GM23338 (cell line): ENCODE measurements around the gene SH2D4B. TPM values are rescaled to one million over a fixed set of nuclear protein-coding genes. Genes with fewer than 3 reads are reported as not detected.
A peak's percentile ranks its signal among the peaks of the same experiment; 100 is the strongest.

Experiments
- ATAC-seq: fragments of 200-7000 bp; cut with Tn5 transposase; 3 replicates; pipeline ENCODE4 v1.9.1; 2020
- DNase-seq: peaks from one replicate; pipeline ENCODE4 v3.0.0-alpha.2; 2015; ENCODE audit warnings: low spot score
- H2AFZ ChIP-seq: fragments of 200-600 bp; sonication (generic); 2 replicates; pipeline ENCODE4 v1.8.0; 2016; ENCODE audit warnings: antibody characterized with exemption, mild to moderate bottlenecking, moderate library complexity
- H3F3A ChIP-seq: fragments of 200-600 bp; sonication (generic); replicated peaks from 2 replicates; pipeline ENCODE4 v1.8.0; 2017; ENCODE audit warnings: antibody characterized with exemption, mixed run types, low read depth
- H3K27ac ChIP-seq: fragments of 200-600 bp; sonication (generic); 2 replicates; pipeline ENCODE4 v1.6.1; 2016; ENCODE audit warnings: low read depth
- H3K27me3 ChIP-seq: fragments of 200-600 bp; sonication (generic); 2 replicates; pipeline ENCODE4 v1.8.0; 2016; ENCODE audit warnings: mild to moderate bottlenecking, mixed run types, moderate library complexity; ENCODE audit not compliant: insufficient read depth
- H3K36me3 ChIP-seq: fragments of 200-600 bp; sonication (generic); 2 replicates; pipeline ENCODE4 v1.8.0; 2016; ENCODE audit warnings: mild to moderate bottlenecking; ENCODE audit not compliant: insufficient read depth
- H3K4me1 ChIP-seq: fragments of 200-600 bp; sonication (generic); 2 replicates; pipeline ENCODE4 v1.8.0; 2016; ENCODE audit warnings: mild to moderate bottlenecking, moderate library complexity; ENCODE audit not compliant: insufficient read depth
- H3K4me2 ChIP-seq: fragments of 200-600 bp; sonication (generic); 2 replicates; pipeline ENCODE4 v1.7.1; 2017; ENCODE audit warnings: mixed run types
- H3K4me3 ChIP-seq: fragments of 200-600 bp; sonication (generic); 2 replicates; pipeline ENCODE4 v1.6.1; 2016; ENCODE audit warnings: mixed run types
- H3K79me2 ChIP-seq: fragments of 200-600 bp; sonication (generic); replicated peaks from 2 replicates; pipeline ENCODE4 v1.8.0; 2017; ENCODE audit warnings: mild to moderate bottlenecking; ENCODE audit not compliant: insufficient read depth
- H3K9me2 ChIP-seq: fragments of 200-600 bp; sonication (generic); 2 replicates; pipeline ENCODE4 v1.8.0; 2017; ENCODE audit not compliant: insufficient read depth
- H4K20me1 ChIP-seq: fragments of 200-600 bp; sonication (generic); replicated peaks from 2 replicates; pipeline ENCODE4 v1.8.0; 2017; ENCODE audit warnings: mild to moderate bottlenecking; ENCODE audit not compliant: insufficient read depth
- H3K27ac Mint-ChIP-seq: 2 replicates; pipeline ENCODE4 v1.8.0; 2020; ENCODE audit warnings: inconsistent platforms, mild to moderate bottlenecking, moderate library complexity, mixed read lengths
- H3K27me3 Mint-ChIP-seq: 3 replicates; pipeline ENCODE4 v1.8.0; 2022; ENCODE audit warnings: low read depth, mild to moderate bottlenecking, moderate library complexity, mixed read lengths, inconsistent platforms; ENCODE audit not compliant: insufficient read depth, poor library complexity
- H3K36me3 Mint-ChIP-seq: 3 replicates; pipeline ENCODE4 v1.8.0; 2021; ENCODE audit warnings: low read depth, mild to moderate bottlenecking, inconsistent platforms, moderate library complexity, mixed read lengths
- H3K4me1 Mint-ChIP-seq: 3 replicates; pipeline ENCODE4 v1.8.0; 2020; ENCODE audit warnings: mild to moderate bottlenecking, inconsistent platforms, mixed read lengths
- H3K4me3 Mint-ChIP-seq: 3 replicates; pipeline ENCODE4 v1.8.0; 2021; ENCODE audit warnings: moderate library complexity, mild to moderate bottlenecking, inconsistent platforms, mixed read lengths
- H3K9me3 Mint-ChIP-seq: 3 replicates; pipeline ENCODE4 v1.8.0; 2020; ENCODE audit warnings: moderate library complexity, mild to moderate bottlenecking, inconsistent platforms, mixed read lengths
- CREB1 ChIP-seq: fragments of 250-450 bp; sonication (Bioruptor Pico); IDR thresholded peaks from 2 replicates; pipeline ENCODE4 v1.5.0; 2020; ENCODE audit warnings: low read depth, mild to moderate bottlenecking, moderate library complexity
- CTCF ChIP-seq, 2 experiments: fragments of 200-600 bp in 1 of 2; sonication (generic) in 1 of 2; conservative IDR thresholded peaks; 2 replicates each; pipeline versions ENCODE4 v1.5.1 to v1.6.1; 2016 to 2017; ENCODE audit warnings: antibody characterized with exemption in 2 of 2, low read depth in 2 of 2, mild to moderate bottlenecking in 2 of 2, moderate library complexity in 1 of 2
- EZH2phosphoT487 ChIP-seq: fragments of 200-600 bp; sonication (generic); IDR thresholded peaks from one replicate; pipeline ENCODE4 v1.8.1; 2018; ENCODE audit warnings: antibody characterized with exemption; ENCODE audit not compliant: unreplicated experiment
- JUNB ChIP-seq: IDR thresholded peaks from one replicate; pipeline ENCODE4 v1.6.1; 2016; ENCODE audit warnings: antibody characterized with exemption; ENCODE audit not compliant: unreplicated experiment
- POLR2AphosphoS5 ChIP-seq: IDR thresholded peaks from 2 replicates; pipeline ENCODE4 v1.6.1; 2016; ENCODE audit warnings: antibody characterized with exemption, low read depth
- STAT1 ChIP-seq: IDR thresholded peaks from one replicate; pipeline ENCODE4 v1.6.1; 2016; ENCODE audit warnings: antibody characterized with exemption; ENCODE audit not compliant: unreplicated experiment
- ZNF114 ChIP-seq: fragments of 250-450 bp; sonication (Bioruptor Pico); IDR thresholded peaks from 2 replicates; pipeline ENCODE4 v1.5.0; 2020; ENCODE audit warnings: mild to moderate bottlenecking, moderate library complexity
- ZNF331 ChIP-seq: fragments of 250-450 bp; sonication (Bioruptor Pico); IDR thresholded peaks from 2 replicates; pipeline ENCODE4 v1.5.0; 2020; ENCODE audit warnings: low read depth, mild to moderate bottlenecking, moderate library complexity
- polyA plus RNA-seq: library from polyadenylated mRNA; unstranded; fragments of >200 nt; fragmentation: Nextera tagmentation; extraction: Ambion mirVana; gene quantifications from 2 replicates; pipeline ENCODE4 v1.2.1, GENCODE V29; 2016
- total RNA-seq: library from RNA; depleted of rRNA; stranded (reverse); fragments of >200 nt; shearing (Covaris generic); gene quantifications from 2 replicates; pipeline ENCODE4 v1.2.3, GENCODE V29; 2014
- TF ChIP-seq, protein P1 (sequence below): IDR thresholded peaks from 2 replicates; pipeline ENCODE4 v1.6.1; 2016; ENCODE audit warnings: antibody characterized with exemption
- TF ChIP-seq, protein P2 (sequence below): fragments of 250-450 bp; sonication (Bioruptor Pico); IDR thresholded peaks from 2 replicates; pipeline ENCODE4 v1.5.0; 2020; ENCODE audit warnings: mild to moderate bottlenecking, moderate library complexity

SH2D4B gene
- total and polyA plus RNA-seq, 2 experiments from 2014 or later, result 0.08 TPM; not detected in 1

DNA sequence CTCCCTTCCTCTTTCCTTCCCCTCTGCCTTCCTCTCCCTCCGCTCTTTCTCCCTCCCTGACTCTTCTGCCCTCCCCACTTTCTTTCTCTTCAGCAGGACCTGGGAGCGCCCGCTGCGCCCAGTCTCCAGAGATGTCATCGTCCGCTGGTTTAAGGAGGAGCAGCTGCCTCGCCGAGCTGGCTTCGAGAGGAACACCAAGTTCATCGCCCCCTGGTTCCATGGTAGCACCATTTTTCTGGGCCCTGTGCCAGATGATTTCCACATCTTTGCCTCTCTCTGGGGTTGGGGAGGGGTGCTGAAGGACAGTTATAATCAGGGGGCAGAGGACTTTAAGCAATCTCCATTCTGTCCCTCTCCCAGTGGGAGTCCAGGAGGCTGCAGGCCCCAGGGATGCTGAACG is 71.6 kb downstream of the SH2D4B start:
- Mint-ChIP-seq H3K9me3 (no peaks in the 10 kb centered on the region; the same call in 2 of the 3 replicates), H3K4me3 (no peak overlapping the region), H3K36me3 (no peaks in the 10 kb centered on the region), H3K4me1 (no peaks in the 10 kb centered on the region; the same call in 2 of the 3 replicates), H3K27ac (no peak overlapping the region), H3K27me3 (peaks cover 3% of the 10 kb centered on the region)
- H3K4me1 ChIP-seq, result no peaks in the 10 kb centered on the region
- 0 out of 2 replicates have a peak, but pooled peaks cover 3% of the 10 kb centered on the region for H3K9me2 ChIP-seq
- H4K20me1 ChIP-seq, result no peaks in the 10 kb centered on the region
- no peak for DNase-seq
- no peak overlapping the region for H3K27ac ChIP-seq
- 0 out of 2 replicates have a peak overlapping the region, but pooled peaks have one; percentile 56 for H2AFZ ChIP-seq
- TF ChIP-seq CTCF (conservative IDR thresholded peaks at IDR 0.05; ENCODE audit: low read depth in 2 of 2) (no peak), JUNB (no peak), STAT1 (no peak)
- TF ChIP-seq, protein P1, sequence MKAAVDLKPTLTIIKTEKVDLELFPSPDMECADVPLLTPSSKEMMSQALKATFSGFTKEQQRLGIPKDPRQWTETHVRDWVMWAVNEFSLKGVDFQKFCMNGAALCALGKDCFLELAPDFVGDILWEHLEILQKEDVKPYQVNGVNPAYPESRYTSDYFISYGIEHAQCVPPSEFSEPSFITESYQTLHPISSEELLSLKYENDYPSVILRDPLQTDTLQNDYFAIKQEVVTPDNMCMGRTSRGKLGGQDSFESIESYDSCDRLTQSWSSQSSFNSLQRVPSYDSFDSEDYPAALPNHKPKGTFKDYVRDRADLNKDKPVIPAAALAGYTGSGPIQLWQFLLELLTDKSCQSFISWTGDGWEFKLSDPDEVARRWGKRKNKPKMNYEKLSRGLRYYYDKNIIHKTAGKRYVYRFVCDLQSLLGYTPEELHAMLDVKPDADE, result no peak
- H3K4me2 ChIP-seq, result no peak overlapping the region
- H3K36me3 ChIP-seq, result no peaks in the 10 kb centered on the region
- ATAC-seq, result no peak
- no peaks in the 10 kb centered on the region for H3F3A ChIP-seq
- H3K4me3 ChIP-seq, result no peak overlapping the region
- H3K27me3 ChIP-seq, result no peaks in the 10 kb centered on the region
- no peaks in the 10 kb centered on the region for H3K79me2 ChIP-seq

DNA sequence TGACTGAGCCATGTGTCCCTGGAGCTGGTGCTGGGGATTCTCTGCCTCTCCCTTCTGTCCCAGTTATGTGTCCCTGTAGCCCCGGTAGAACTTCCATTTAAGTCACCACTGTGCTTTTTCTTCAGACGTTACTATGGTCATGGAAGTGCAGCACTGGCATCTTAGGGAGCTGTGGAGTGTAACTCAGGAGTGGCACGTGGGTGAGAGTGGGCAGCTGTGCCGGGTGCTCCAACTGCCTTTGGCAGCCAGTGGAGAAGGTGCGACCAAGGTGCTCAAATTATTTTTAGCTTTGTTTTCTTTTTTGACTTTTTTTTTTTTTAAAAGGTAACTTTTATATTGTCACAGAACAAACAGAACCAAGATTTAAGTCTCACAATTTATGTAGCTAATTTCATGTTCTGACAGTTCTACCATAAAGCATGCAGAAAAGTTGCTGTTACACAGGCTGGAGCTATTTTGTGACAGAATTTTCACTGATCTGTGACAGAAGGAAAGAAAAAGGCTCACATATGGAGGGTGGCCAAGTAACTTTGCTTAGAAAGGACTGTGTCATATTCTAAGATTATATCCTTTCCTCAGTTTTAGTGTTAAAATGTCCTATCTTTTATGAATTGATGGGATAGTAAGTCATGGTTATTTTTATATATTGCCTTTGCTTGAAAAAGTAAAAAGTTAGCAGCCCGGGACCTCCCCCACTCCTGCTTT is 73.9 kb downstream of the SH2D4B start:
- no peaks in the 10 kb centered on the region for H3K79me2 ChIP-seq
- no peak for ATAC-seq
- TF ChIP-seq ZNF114, result no peak
- no peak for TF ChIP-seq EZH2phosphoT487
- no peak for TF ChIP-seq POLR2AphosphoS5
- TF ChIP-seq, protein P2, sequence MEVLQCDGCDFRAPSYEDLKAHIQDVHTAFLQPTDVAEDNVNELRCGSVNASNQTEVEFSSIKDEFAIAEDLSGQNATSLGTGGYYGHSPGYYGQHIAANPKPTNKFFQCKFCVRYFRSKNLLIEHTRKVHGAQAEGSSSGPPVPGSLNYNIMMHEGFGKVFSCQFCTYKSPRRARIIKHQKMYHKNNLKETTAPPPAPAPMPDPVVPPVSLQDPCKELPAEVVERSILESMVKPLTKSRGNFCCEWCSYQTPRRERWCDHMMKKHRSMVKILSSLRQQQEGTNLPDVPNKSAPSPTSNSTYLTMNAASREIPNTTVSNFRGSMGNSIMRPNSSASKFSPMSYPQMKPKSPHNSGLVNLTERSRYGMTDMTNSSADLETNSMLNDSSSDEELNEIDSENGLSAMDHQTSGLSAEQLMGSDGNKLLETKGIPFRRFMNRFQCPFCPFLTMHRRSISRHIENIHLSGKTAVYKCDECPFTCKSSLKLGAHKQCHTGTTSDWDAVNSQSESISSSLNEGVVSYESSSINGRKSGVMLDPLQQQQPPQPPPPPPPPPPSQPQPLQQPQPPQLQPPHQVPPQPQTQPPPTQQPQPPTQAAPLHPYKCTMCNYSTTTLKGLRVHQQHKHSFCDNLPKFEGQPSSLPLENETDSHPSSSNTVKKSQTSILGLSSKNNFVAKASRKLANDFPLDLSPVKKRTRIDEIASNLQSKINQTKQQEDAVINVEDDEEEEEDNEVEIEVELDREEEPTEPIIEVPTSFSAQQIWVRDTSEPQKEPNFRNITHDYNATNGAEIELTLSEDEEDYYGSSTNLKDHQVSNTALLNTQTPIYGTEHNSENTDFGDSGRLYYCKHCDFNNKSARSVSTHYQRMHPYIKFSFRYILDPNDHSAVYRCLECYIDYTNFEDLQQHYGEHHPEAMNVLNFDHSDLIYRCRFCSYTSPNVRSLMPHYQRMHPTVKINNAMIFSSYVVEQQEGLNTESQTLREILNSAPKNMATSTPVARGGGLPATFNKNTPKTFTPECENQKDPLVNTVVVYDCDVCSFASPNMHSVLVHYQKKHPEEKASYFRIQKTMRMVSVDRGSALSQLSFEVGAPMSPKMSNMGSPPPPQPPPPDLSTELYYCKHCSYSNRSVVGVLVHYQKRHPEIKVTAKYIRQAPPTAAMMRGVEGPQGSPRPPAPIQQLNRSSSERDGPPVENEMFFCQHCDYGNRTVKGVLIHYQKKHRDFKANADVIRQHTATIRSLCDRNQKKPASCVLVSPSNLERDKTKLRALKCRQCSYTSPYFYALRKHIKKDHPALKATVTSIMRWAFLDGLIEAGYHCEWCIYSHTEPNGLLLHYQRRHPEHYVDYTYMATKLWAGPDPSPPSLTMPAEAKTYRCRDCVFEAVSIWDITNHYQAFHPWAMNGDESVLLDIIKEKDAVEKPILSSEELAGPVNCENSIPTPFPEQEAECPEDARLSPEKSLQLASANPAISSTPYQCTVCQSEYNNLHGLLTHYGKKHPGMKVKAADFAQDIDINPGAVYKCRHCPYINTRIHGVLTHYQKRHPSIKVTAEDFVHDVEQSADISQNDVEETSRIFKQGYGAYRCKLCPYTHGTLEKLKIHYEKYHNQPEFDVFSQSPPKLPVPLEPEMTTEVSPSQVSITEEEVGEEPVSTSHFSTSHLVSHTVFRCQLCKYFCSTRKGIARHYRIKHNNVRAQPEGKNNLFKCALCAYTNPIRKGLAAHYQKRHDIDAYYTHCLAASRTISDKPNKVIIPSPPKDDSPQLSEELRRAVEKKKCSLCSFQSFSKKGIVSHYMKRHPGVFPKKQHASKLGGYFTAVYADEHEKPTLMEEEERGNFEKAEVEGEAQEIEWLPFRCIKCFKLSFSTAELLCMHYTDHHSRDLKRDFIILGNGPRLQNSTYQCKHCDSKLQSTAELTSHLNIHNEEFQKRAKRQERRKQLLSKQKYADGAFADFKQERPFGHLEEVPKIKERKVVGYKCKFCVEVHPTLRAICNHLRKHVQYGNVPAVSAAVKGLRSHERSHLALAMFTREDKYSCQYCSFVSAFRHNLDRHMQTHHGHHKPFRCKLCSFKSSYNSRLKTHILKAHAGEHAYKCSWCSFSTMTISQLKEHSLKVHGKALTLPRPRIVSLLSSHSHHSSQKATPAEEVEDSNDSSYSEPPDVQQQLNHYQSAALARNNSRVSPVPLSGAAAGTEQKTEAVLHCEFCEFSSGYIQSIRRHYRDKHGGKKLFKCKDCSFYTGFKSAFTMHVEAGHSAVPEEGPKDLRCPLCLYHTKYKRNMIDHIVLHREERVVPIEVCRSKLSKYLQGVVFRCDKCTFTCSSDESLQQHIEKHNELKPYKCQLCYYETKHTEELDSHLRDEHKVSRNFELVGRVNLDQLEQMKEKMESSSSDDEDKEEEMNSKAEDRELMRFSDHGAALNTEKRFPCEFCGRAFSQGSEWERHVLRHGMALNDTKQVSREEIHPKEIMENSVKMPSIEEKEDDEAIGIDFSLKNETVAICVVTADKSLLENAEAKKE (CRISPR knock-in tag), result no peak
- no peak for TF ChIP-seq CREB1 (CRISPR knock-in tag)
- no peak for TF ChIP-seq ZNF331 (CRISPR knock-in tag)

More for the DNA sequence above, 73.9 kb downstream of the SH2D4B start:
- H3K9me2 ChIP-seq, result 0 out of 2 replicates have a peak, but pooled peaks cover 3% of the 10 kb centered on the region
- Mint-ChIP-seq H3K4me3 (no peak overlapping the region), H3K9me3 (no peaks in the 10 kb centered on the region; the same call in 2 of the 3 replicates), H3K4me1 (no peaks in the 10 kb centered on the region; the same call in 2 of the 3 replicates), H3K27me3 (peaks cover 3% of the 10 kb centered on the region), H3K36me3 (no peaks in the 10 kb centered on the region), H3K27ac (no peak overlapping the region)
- H3F3A ChIP-seq, result no peaks in the 10 kb centered on the region
- no peaks in the 10 kb centered on the region for H3K36me3 ChIP-seq
- H3K27me3 ChIP-seq, result no peaks in the 10 kb centered on the region
- H2AFZ ChIP-seq, result no peak overlapping the region
- H3K27ac ChIP-seq, result no peak overlapping the region
- no peak overlapping the region for H3K4me3 ChIP-seq
- DNase-seq, result no peak
- no peaks in the 10 kb centered on the region for H3K4me1 ChIP-seq
- H4K20me1 ChIP-seq, result no peaks in the 10 kb centered on the region
- H3K4me2 ChIP-seq, result no peak overlapping the region
